ENCODE data around the gene PKD2L2. TPM values are rescaled to one million over a fixed set of nuclear protein-coding genes. Genes with fewer than 3 reads are reported as not detected.

PKD2L2 gene
- total and polyA plus RNA-seq, 10 of the 15 experiments (the other 5 are each of a cell fraction or from before 2014, with no cell fraction given), result 0.11 to 0.86 (median 0.26) TPM; not detected in 4

- no TSS peak for BruUV-seq (replicated peaks)
- Histone ChIP-seq H3K27ac (ENCODE audit: control insufficient read depth, insufficient read depth) (no peak overlapping the region), H4K20me1 (ENCODE audit: control insufficient read depth, insufficient read depth) (no peaks in the 10 kb centered on the region), H3K79me2 (ENCODE audit: control insufficient read depth, insufficient read depth, low read length) (no peaks in the 10 kb centered on the region), H3K27me3 (replicated peaks in 1 of 2; ENCODE audit: control insufficient read depth in 2 of 2, insufficient read depth in 2 of 2, low read length in 1 of 2) (no peaks in the 10 kb centered on the region), H3K36me3 (ENCODE audit: control insufficient read depth in 2 of 2, insufficient read depth in 2 of 2, low read length in 1 of 2) (peaks cover 3 to 22% of the 10 kb centered on the region in 2 experiments; a peak in 3 of 4 replicates), H3K9me3 (replicated peaks; ENCODE audit: control insufficient read depth, insufficient read depth, low read length) (no peaks in the 10 kb centered on the region), H3K4me2 (ENCODE audit: control insufficient read depth, insufficient read depth) (no peak overlapping the region), H3K4me3 (no peak overlapping the region), H3K4me1 (ENCODE audit: control insufficient read depth, insufficient read depth, low read length) (no peaks in the 10 kb centered on the region), H3K9ac (ENCODE audit: control insufficient read depth, insufficient read depth, low read length) (no peak overlapping the region), H2AFZ (ENCODE audit: control insufficient read depth, low read depth, low read length) (no peak overlapping the region)
- RAD21 ChIA-PET (ENCODE audit: unreplicated experiment), result interaction anchor here (1.5 kb wide), 1 partner anchor 181 kb away, joined by 6 read pairs; no protein-coding TSS in a partner anchor
- whole genome bisulfite sequencing (ENCODE audit: insufficient coverage, insufficient replicate concordance, low lambda C conversion rate, missing lambda C conversion rate), result 79% methylated on average over 2 of the region's 2 CpGs
- POLR2A ChIA-PET, result no interaction called here
- TF ChIP-seq PBX3 (IDR thresholded peaks at IDR 0.05; ENCODE audit: insufficient replicate concordance, low read depth, low read length), result no peak
- TF ChIP-seq TAF1 (IDR thresholded peaks at IDR 0.05; ENCODE audit: borderline replicate concordance, low read depth, low read length), result no peak
- TF ChIP-seq NFYA (IDR thresholded peaks at IDR 0.05; ENCODE audit: borderline replicate concordance, low read depth, low read length), result no peak
- CTCF ChIA-PET, result no interaction called here
- intact Hi-C loops (cut with micrococcal nuclease; ENCODE audit: unreplicated experiment), result no loop called here
- no peak for FAIRE-seq
- in situ Hi-C loops (cut with MboI), result no loop called here
- DNase-seq (ENCODE audit: low read depth, low spot score), result no peak
- ATAC-seq, result no peak
- SMC1A ChIA-PET (ENCODE audit: uncharacterized antibody, unreplicated experiment), result interaction anchor here (1.7 kb wide), 1 partner anchor 181 kb away, joined by 5 read pairs; no protein-coding TSS in a partner anchor
Measured at GRCh38 chr5:137960141-137960540, 70.9 kb downstream of the PKD2L2 start.

- no peaks in the 10 kb centered on the region for H3K79me2 ChIP-seq (ENCODE audit: control insufficient read depth, insufficient read depth, low read length)
- H2AFZ ChIP-seq (ENCODE audit: control insufficient read depth, low read depth, low read length), result no peak overlapping the region
- intact Hi-C loops (cut with micrococcal nuclease; ENCODE audit: unreplicated experiment), result no loop called here
- ATAC-seq (no peak), DNase-seq (ENCODE audit: low read depth, low spot score) (no peak), FAIRE-seq (peak; percentile 71)
- no peaks in the 10 kb centered on the region for H3K27me3 ChIP-seq (replicated peaks in 1 of 2; ENCODE audit: control insufficient read depth in 2 of 2, insufficient read depth in 2 of 2, low read length in 1 of 2)
- no peaks in the 10 kb centered on the region for H3K9me3 ChIP-seq (replicated peaks; ENCODE audit: control insufficient read depth, insufficient read depth, low read length)
- no peak overlapping the region for H3K4me2 ChIP-seq (ENCODE audit: control insufficient read depth, insufficient read depth)
- ChIA-PET SMC1A (ENCODE audit: uncharacterized antibody, unreplicated experiment) (interaction anchor here (1.7 kb wide), 1 partner anchor 182 kb away, joined by 5 read pairs; no protein-coding TSS in a partner anchor), RAD21 (ENCODE audit: unreplicated experiment) (interaction anchor here (1.5 kb wide), 1 partner anchor 182 kb away, joined by 6 read pairs; no protein-coding TSS in a partner anchor), CTCF (interaction anchor here (1.1 kb wide), 1 partner anchor 70 kb away, joined by 5 read pairs; no protein-coding TSS in a partner anchor), POLR2A (no interaction called here)
- H3K9ac ChIP-seq (ENCODE audit: control insufficient read depth, insufficient read depth, low read length), result no peak overlapping the region
- H3K4me1 ChIP-seq (ENCODE audit: control insufficient read depth, insufficient read depth, low read length), result no peaks in the 10 kb centered on the region
- H4K20me1 ChIP-seq (ENCODE audit: control insufficient read depth, insufficient read depth), result no peaks in the 10 kb centered on the region
- no peak overlapping the region for H3K27ac ChIP-seq (ENCODE audit: control insufficient read depth, insufficient read depth)
- WGBS (ENCODE audit: insufficient coverage, insufficient replicate concordance, low lambda C conversion rate, missing lambda C conversion rate), result 30% methylated on average over 3 of the region's 3 CpGs
- no peak overlapping the region for H3K4me3 ChIP-seq
- peaks cover 3 to 17% of the 10 kb centered on the region in 2 experiments; a peak in 3 of 4 replicates for H3K36me3 ChIP-seq (ENCODE audit: control insufficient read depth in 2 of 2, insufficient read depth in 2 of 2, low read length in 1 of 2)
- BruUV-seq (replicated peaks), result no TSS peak
- in situ Hi-C loops (cut with MboI), result no loop called here
- TF ChIP-seq POU2F2 (IDR thresholded peaks at IDR 0.05; ENCODE audit: borderline replicate concordance, low read depth, low read length) (no peak), HCFC1 (IDR thresholded peaks at IDR 0.05; ENCODE audit: low read length) (no peak), SPI1 (IDR thresholded peaks at IDR 0.05; ENCODE audit: borderline replicate concordance, insufficient read depth, low read depth, low read length) (no peak), SP1 (IDR thresholded peaks at IDR 0.05; ENCODE audit: low read depth, low read length) (no peak), NFXL1 (IDR thresholded peaks at IDR 0.05; ENCODE audit: borderline replicate concordance) (no peak), SMAD5 (IDR thresholded peaks at IDR 0.05; ENCODE audit: low read depth) (no peak), ZBTB33 (IDR thresholded peaks at IDR 0.05) (no peak), TBL1XR1 (IDR thresholded peaks at IDR 0.05; ENCODE audit: low read depth, low read length) (no peak), MTA2 (IDR thresholded peaks at IDR 0.05; ENCODE audit: low read depth) (no peak)
Measured at GRCh38 chr5:137960819-137961218, 71.6 kb downstream of the PKD2L2 start.
